Activated T-cell treated with anti-CD3 and anti-CD28 coated beads for 24 hours (primary cell): ENCODE measurements around the gene KCNIP4.

Experiments
- DNase-seq: peaks from one replicate; pipeline ENCODE4 v3.0.0-alpha.2; 2020; ENCODE audit warnings: low read depth

Gene KCNIP4

GRCh38 chr4:21848021-21848420 is 100.6 kb downstream of the KCNIP4 start:
- no peak for DNase-seq

- DNase-seq, result no peak
These were observed 102.9 kb downstream of the KCNIP4 start for GRCh38 chr4:21845663-21846062.

GRCh38 chr4:21835712-21836111 is 112.9 kb downstream of the KCNIP4 start:
- DNase-seq, result no peak

GRCh38 chr4:21830272-21830671 is 118.3 kb downstream of the KCNIP4 start:
- DNase-seq, result no peak

GRCh38 chr4:21827575-21827974 is 121.0 kb downstream of the KCNIP4 start:
- no peak for DNase-seq

GRCh38 chr4:21826071-21826470 is 122.5 kb downstream of the KCNIP4 start:
- no peak for DNase-seq

GRCh38 chr4:21819086-21819485 is 129.5 kb downstream of the KCNIP4 start:
- DNase-seq, result no peak

GRCh38 chr4:21815651-21816377 is 132.8 kb downstream of the KCNIP4 start:
- DNase-seq, result no peak

GRCh38 chr4:21811565-21811964 is 137.0 kb downstream of the KCNIP4 start:
- no peak for DNase-seq

GRCh38 chr4:21806991-21807390 is 141.6 kb downstream of the KCNIP4 start:
- no peak for DNase-seq

GRCh38 chr4:21802406-21802805 is 146.2 kb downstream of the KCNIP4 start:
- DNase-seq, result no peak

- no peak for DNase-seq
These were observed 146.7 kb downstream of the KCNIP4 start for GRCh38 chr4:21801661-21802385.

- DNase-seq, result no peak
These were observed 153.5 kb downstream of the KCNIP4 start for GRCh38 chr4:21795091-21795490.

- no peak for DNase-seq
These were observed 155.8 kb downstream of the KCNIP4 start for GRCh38 chr4:21792736-21793135.

GRCh38 chr4:21790438-21791029 is 158.0 kb downstream of the KCNIP4 start:
- no peak for DNase-seq

- no peak for DNase-seq
These were observed 168.4 kb downstream of the KCNIP4 start for GRCh38 chr4:21780148-21780547.

GRCh38 chr4:21778702-21779101 is 169.9 kb downstream of the KCNIP4 start:
- DNase-seq, result no peak

GRCh38 chr4:21775703-21776102 is 172.9 kb downstream of the KCNIP4 start:
- DNase-seq, result no peak

- DNase-seq, result no peak
These were observed 179.0 kb downstream of the KCNIP4 start for GRCh38 chr4:21769404-21770147.

GRCh38 chr4:21768349-21769310 is 179.9 kb downstream of the KCNIP4 start:
- DNase-seq, result no peak

GRCh38 chr4:21765810-21766407 is 182.7 kb downstream of the KCNIP4 start:
- DNase-seq, result no peak
